Activated CD4-positive, alpha-beta T cell treated with anti-CD3 and anti-CD28 coated beads for 4 hours (primary cell): Measurements from ENCODE around the gene CNTN4.

Source experiments
- DNase-seq, 2 donors: peaks; one replicate each; pipeline ENCODE4 v3.0.0-alpha.2; 2020

CNTN4 gene

GRCh38 chr3:2153547-2153946, 54.9 kb downstream of the CNTN4 start:
- DNase-seq, result no peak

- no peak for DNase-seq
These were observed 56.0 kb downstream of the CNTN4 start for GRCh38 chr3:2154621-2155020.

GRCh38 chr3:2156244-2156847, 57.7 kb downstream of the CNTN4 start:
- no peak for DNase-seq

GRCh38 chr3:2158828-2159227, 60.2 kb downstream of the CNTN4 start:
- no peak for DNase-seq

- no peak for DNase-seq
These were observed 67.9 kb downstream of the CNTN4 start for GRCh38 chr3:2166552-2166951.

- DNase-seq, result no peak
These were observed 74.0 kb downstream of the CNTN4 start for GRCh38 chr3:2172561-2173171.

GRCh38 chr3:2180634-2181033, 82.0 kb downstream of the CNTN4 start:
- no peak for DNase-seq

GRCh38 chr3:2198776-2199279, 100.2 kb downstream of the CNTN4 start:
- DNase-seq, result no peak

- no peak for DNase-seq
These were observed 105.4 kb downstream of the CNTN4 start for GRCh38 chr3:2204054-2204453.

- no peak for DNase-seq
These were observed 107.0 kb downstream of the CNTN4 start for GRCh38 chr3:2205692-2206091.

GRCh38 chr3:2206536-2206935, 107.9 kb downstream of the CNTN4 start:
- DNase-seq, result no peak

GRCh38 chr3:2211568-2211967, 112.9 kb downstream of the CNTN4 start:
- no peak for DNase-seq

GRCh38 chr3:2212206-2212605, 113.5 kb downstream of the CNTN4 start:
- no peak for DNase-seq

GRCh38 chr3:2218375-2218774, 119.7 kb downstream of the CNTN4 start:
- no peak for DNase-seq

- DNase-seq, result no peak
These were observed 120.2 kb downstream of the CNTN4 start for GRCh38 chr3:2218816-2219215.

- no peak for DNase-seq
These were observed 137.5 kb downstream of the CNTN4 start for GRCh38 chr3:2236203-2236602.

- no peak for DNase-seq
These were observed 145.5 kb downstream of the CNTN4 start for GRCh38 chr3:2244137-2244536.

GRCh38 chr3:2246873-2247648, 148.4 kb downstream of the CNTN4 start:
- no peak for DNase-seq

- DNase-seq, result no peak
These were observed 149.2 kb downstream of the CNTN4 start for GRCh38 chr3:2247831-2248230.

GRCh38 chr3:2250783-2251182, 152.1 kb downstream of the CNTN4 start:
- DNase-seq, result no peak

- DNase-seq, result no peak
These were observed 163.1 kb downstream of the CNTN4 start for GRCh38 chr3:2261747-2262146.

GRCh38 chr3:2262204-2262603, 163.5 kb downstream of the CNTN4 start:
- DNase-seq, result no peak

GRCh38 chr3:2266606-2267005, 167.9 kb downstream of the CNTN4 start:
- no peak for DNase-seq

GRCh38 chr3:2268779-2269178, 170.1 kb downstream of the CNTN4 start:
- DNase-seq, result no peak
